Neutrophil (primary cell): Measurements from ENCODE around the gene WNT2B.

ENCODE experiments used
- H3K27ac ChIP-seq: fragments of 200-600 bp; sonication (generic); 2 replicates; pipeline ENCODE4 v1.5.1; 2016; ENCODE audit warnings: mild to moderate bottlenecking, moderate library complexity
- H3K27me3 ChIP-seq: fragments of 200-600 bp; sonication (generic); 2 replicates; pipeline ENCODE4 v1.6.0; 2016; ENCODE audit warnings: mild to moderate bottlenecking
- H3K36me3 ChIP-seq: fragments of 200-600 bp; sonication (generic); 2 replicates; pipeline ENCODE4 v1.5.1; 2017
- H3K4me1 ChIP-seq, 2 experiments: fragments of 200-600 bp in 1 of 2; sonication (generic) in 1 of 2; 1 replicate in 1 of 2; 2 replicates in 1 of 2; pipeline versions ENCODE4 v1.5.1 to v1.6.1; 2013 to 2016; ENCODE audit warnings: low read depth in 1 of 2, low read length in 1 of 2, mild to moderate bottlenecking in 1 of 2, moderate library complexity in 1 of 2; ENCODE audit not compliant: control insufficient read depth in 1 of 2, insufficient read depth in 1 of 2
- H3K4me3 ChIP-seq, 2 experiments: fragments of 200-600 bp in 1 of 2; sonication (generic) in 1 of 2; 1 replicate in 1 of 2; 2 replicates in 1 of 2; pipeline ENCODE4 v1.5.1; 2013 to 2016; ENCODE audit warnings: low read depth in 1 of 2, low read length in 1 of 2, mild to moderate bottlenecking in 1 of 2, moderate library complexity in 1 of 2
- H3K9me3 ChIP-seq: fragments of 200-600 bp; sonication (generic); 2 replicates; pipeline ENCODE4 v1.5.1; 2016
- CTCF ChIP-seq: fragments of 200-600 bp; sonication (generic); IDR thresholded peaks from 2 replicates; pipeline ENCODE4 v1.5.1; 2016; ENCODE audit warnings: antibody characterized with exemption

WNT2B gene

DNA sequence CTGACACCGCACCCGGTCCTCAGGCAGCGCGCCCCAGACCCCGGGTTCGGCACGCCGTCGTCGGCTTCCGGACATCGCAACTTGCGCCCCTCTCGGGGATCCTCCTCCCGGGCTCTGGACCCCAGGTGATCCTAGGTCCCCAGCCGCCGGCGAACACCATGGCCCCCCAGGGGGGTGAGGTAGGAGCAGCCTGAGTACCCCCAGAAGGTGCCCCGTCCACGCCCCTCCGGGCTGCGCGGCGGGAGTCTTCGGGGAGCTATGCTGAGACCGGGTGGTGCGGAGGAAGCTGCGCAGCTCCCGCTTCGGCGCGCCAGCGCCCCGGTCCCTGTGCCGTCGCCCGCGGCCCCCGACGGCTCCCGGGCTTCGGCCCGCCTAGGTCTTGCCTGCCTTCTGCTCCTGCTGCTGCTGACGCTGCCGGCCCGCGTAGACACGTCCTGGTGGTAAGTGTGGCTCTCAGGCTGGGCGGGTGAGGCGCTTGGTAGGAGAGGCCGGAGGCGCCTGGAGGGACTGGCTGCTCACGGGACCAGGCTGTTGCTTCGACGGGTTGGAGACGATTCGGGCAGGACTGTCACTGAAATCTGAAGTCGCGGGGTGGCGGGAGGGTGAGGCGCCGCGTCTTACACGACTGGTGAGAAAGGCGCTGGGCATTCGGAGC, 367 bp downstream of the WNT2B start:
- H3K36me3 ChIP-seq = no peaks in the 10 kb centered on the region
- peaks cover 12 to 16% of the 10 kb centered on the region in 2 experiments for H3K4me1 ChIP-seq
- H3K9me3 ChIP-seq = no peaks in the 10 kb centered on the region
- no peak for TF ChIP-seq CTCF
- peak overlapping the region; percentile 20 to 44 for H3K4me3 ChIP-seq
- H3K27me3 ChIP-seq = peaks cover 100% of the 10 kb centered on the region
- no peak overlapping the region for H3K27ac ChIP-seq

DNA sequence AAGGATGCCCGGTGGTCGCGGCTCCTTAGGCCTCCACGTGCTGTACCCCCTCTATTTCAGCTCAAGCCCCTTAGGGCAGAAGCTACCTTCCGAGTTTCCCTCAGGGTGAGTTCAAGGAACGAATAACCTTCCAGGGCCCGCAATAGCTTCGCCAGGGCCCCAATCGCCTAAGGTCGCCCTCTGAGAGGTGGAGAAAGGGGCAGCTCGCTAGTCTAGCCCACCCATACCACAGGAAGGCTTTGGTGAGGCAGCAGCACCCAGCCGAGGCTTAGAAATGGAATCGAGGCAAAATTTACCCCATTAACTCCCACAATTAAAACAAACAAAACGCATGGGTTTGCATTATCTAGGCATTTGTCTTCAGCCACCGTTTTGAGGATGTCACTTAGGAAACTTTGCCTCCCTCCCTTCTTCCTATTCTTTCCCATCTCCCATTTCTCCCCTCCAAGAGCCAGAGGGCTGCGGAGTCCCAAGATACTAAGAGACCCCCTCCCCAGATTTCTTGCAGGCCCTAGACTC, 954 bp downstream of the WNT2B start:
- H3K27me3 ChIP-seq = peaks cover 100% of the 10 kb centered on the region
- H3K36me3 ChIP-seq = no peaks in the 10 kb centered on the region
- TF ChIP-seq CTCF = no peak
- H3K4me1 ChIP-seq = peaks cover 12 to 16% of the 10 kb centered on the region in 2 experiments
- no peak overlapping the region for H3K27ac ChIP-seq
- no peaks in the 10 kb centered on the region for H3K9me3 ChIP-seq
- H3K4me3 ChIP-seq = no peak overlapping the region

GRCh38 chr1:112510340-112510739, 1.6 kb downstream of the WNT2B start:
- no peak for TF ChIP-seq CTCF
- peaks cover 12 to 16% of the 10 kb centered on the region in 2 experiments for H3K4me1 ChIP-seq
- H3K27me3 ChIP-seq = peaks cover 95% of the 10 kb centered on the region
- H3K27ac ChIP-seq = no peak overlapping the region
- H3K9me3 ChIP-seq = no peaks in the 10 kb centered on the region
- no peak overlapping the region for H3K4me3 ChIP-seq
- H3K36me3 ChIP-seq = no peaks in the 10 kb centered on the region

- peaks cover 12 to 16% of the 10 kb centered on the region in 2 experiments for H3K4me1 ChIP-seq
- H3K4me3 ChIP-seq = no peak overlapping the region
- no peaks in the 10 kb centered on the region for H3K9me3 ChIP-seq
- H3K27me3 ChIP-seq = peaks cover 80% of the 10 kb centered on the region
- H3K27ac ChIP-seq = no peak overlapping the region
- TF ChIP-seq CTCF = no peak
- H3K36me3 ChIP-seq = no peaks in the 10 kb centered on the region
Observed at GRCh38 chr1:112511897-112512296, 3.1 kb downstream of the WNT2B start.

DNA sequence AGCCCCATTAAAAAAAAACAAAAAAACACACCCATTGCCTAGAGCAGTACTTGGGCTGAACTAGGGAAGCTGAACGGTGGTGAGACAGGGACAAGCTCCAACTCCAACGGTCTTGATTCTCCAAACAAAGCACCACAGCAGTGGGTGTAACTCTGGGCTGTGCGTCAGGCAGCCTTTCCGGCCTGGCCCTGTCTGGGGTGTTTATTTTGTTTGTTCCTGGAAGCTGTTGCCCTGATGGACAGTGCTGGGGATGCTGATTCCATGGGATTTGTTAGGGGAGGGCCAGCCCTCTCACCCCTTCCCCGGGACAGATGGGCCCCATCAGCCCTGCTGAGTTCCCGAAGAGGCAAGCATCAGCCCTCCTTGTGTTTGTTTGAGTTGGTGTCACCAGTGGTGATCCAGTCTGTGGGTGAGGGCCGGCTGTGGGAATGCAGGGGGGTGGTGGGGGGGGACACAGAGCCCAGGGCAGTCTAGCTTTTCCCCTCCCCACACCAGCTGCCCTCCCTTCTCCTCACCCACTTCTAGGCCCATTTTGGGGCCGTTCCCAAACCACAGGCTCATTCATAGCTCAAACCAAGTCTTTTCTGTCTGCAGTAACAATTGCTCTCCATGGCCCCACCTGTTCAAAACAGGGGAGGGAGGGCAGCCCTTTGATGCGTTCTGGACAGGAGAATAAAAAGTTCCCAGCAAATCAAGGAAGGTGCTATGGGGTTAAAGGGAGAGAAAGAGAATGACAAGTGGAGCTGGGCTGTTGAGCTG, 4.5 kb downstream of the WNT2B start:
- Histone ChIP-seq H3K27ac (no peak overlapping the region), H3K36me3 (no peaks in the 10 kb centered on the region), H3K4me1 (peaks cover 10% of the 10 kb centered on the region in 2 experiments), H3K4me3 (no peak overlapping the region), H3K9me3 (no peaks in the 10 kb centered on the region), H3K27me3 (peaks cover 66% of the 10 kb centered on the region)
- no peak for TF ChIP-seq CTCF
